ENCODE results near the gene LGALS12. TPM values are rescaled to one million over a fixed set of nuclear protein-coding genes. Genes with fewer than 3 reads are reported as not detected.

The LGALS12 gene, protein sequence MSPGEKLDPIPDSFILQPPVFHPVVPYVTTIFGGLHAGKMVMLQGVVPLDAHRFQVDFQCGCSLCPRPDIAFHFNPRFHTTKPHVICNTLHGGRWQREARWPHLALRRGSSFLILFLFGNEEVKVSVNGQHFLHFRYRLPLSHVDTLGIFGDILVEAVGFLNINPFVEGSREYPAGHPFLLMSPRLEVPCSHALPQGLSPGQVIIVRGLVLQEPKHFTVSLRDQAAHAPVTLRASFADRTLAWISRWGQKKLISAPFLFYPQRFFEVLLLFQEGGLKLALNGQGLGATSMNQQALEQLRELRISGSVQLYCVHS
- under 1 TPM in 1 of 2 donors, not detected in 1; 0.59 TPM for total RNA-seq

DNA sequence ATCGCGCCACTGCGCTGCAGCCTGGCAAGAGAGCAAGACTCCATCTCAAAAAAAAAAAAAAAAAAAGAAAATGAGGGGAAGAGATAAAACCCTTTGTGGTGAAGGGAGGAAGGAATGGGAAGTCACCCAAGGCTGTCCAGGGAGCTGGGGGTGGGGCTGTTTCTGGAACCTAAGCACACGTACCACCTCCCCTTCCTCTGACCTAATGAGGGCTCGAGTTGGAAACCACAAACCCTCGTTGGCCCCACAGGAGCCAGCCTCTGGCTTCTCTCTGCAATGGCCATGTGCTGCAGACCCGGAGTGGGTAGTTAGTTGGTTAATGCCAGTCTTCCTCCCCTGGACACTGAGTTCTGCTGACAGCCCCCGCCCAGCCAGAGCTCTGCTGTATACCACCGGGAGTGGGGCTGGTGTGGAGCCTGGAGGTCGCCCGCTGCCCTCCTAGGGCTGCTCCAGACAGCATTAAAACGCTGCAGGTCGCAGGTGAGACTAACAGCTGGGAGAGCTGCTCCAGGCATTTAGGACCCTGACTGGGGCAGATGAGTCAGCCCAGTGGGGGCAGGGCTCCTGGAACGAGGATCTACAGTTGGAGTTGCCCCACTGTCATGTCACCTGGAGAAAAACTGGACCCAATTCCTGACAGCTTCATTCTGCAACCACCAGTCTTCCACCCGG lies at the start of gene LGALS12:
TSS of gene LGALS12 (plus strand) at position 228 of the 672 bp plus-strand sequence. CDS start at position 603, 375 bp downstream.
- ATAC-seq (peak; percentile 27 to 43), DNase-seq (ENCODE audit: low spot score) (no peak)
- Mint-ChIP-seq H3K4me3 (peak within 1 kb of the TSS; percentile 40), H3K27me3 (no peaks in the 10 kb centered on the region), H3K9me3 (no peaks in the 10 kb centered on the region), H3K4me1 (ENCODE audit: low read depth in 2 of 2) (peaks cover 0 to 16% of the 10 kb centered on the region in 2 donors), H3K36me3 (no peaks in the 10 kb centered on the region), H3K27ac (peak within 1 kb of the TSS in 1 of 2 donors; percentile 66)

GRCh38 chr11:63459586-63459985 lies 46.3 kb upstream of the LGALS12 start:
- no peak overlapping the region for H3K27ac Mint-ChIP-seq

DNA sequence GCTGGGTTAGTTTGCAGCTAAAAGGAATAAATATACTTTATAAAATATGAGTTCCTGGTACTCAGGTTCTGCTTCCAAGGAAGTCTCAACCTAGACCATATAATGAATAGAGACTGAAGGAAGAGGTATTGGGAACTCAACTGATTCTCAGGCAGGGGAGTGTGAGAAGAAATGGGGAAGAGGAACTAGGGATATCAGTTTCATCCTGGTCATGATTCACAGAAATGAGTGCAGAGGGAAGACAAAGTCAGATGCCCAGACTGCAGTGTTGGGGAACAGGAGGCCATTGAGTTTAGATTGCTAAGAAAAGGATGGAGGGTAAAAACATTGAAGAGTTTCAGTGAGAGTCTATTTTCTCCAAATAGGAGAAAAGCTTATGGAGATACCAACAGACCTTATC lies 43.7 kb upstream of the LGALS12 start:
- Mint-ChIP-seq H3K4me1 (ENCODE audit: low read depth in 2 of 2) (no peaks in the 10 kb centered on the region), H3K36me3 (no peaks in the 10 kb centered on the region), H3K27me3 (peaks cover 0 to 12% of the 10 kb centered on the region in 2 donors), H3K9me3 (no peaks in the 10 kb centered on the region), H3K27ac (no peak overlapping the region), H3K4me3 (no peak overlapping the region)
- no peak for ATAC-seq
- DNase-seq (ENCODE audit: low spot score), result no peak

More at GRCh38 chr11:63459586-63459985, 46.3 kb upstream of the LGALS12 start:
- Mint-ChIP-seq H3K36me3 (no peaks in the 10 kb centered on the region), H3K4me3 (no peak overlapping the region), H3K4me1 (ENCODE audit: low read depth in 2 of 2) (no peaks in the 10 kb centered on the region), H3K27me3 (peaks cover 0 to 9% of the 10 kb centered on the region in 2 donors), H3K9me3 (no peaks in the 10 kb centered on the region)
- ATAC-seq (no peak), DNase-seq (ENCODE audit: low spot score) (no peak)

GRCh38 chr11:63470311-63470710 lies 35.6 kb upstream of the LGALS12 start:
- no peak for DNase-seq (ENCODE audit: low spot score)
- Mint-ChIP-seq H3K9me3 (peaks cover 5% of the 10 kb centered on the region), H3K36me3 (no peaks in the 10 kb centered on the region), H3K4me1 (ENCODE audit: low read depth in 2 of 2) (no peaks in the 10 kb centered on the region), H3K27me3 (peaks cover 8 to 19% of the 10 kb centered on the region in 2 donors), H3K27ac (no peak overlapping the region), H3K4me3 (no peak overlapping the region)
- ATAC-seq, result no peak

DNA sequence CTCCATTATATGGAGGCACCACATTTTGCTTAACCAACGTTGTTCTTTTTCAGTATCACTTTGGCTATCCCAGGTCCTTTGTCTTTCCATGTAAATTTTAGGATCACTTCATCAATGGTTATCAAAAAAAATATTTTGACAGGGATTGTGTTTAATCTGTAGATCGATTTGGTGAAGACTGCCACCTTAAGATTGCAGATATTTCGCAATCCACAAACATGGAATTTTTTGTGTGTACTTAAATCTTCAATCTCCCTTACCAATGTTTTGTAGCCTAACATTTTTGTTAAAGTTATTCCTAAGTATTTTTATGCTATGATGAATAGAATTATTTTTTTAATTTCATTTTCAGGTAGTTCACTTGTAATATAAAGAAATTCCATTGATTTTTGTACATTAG lies 33.5 kb upstream of the LGALS12 start:
- ATAC-seq (no peak), DNase-seq (ENCODE audit: low spot score) (no peak)
- Mint-ChIP-seq H3K9me3 (peaks cover 5% of the 10 kb centered on the region), H3K4me3 (no peak overlapping the region), H3K4me1 (ENCODE audit: low read depth in 2 of 2) (no peaks in the 10 kb centered on the region), H3K27ac (no peak overlapping the region), H3K36me3 (peaks cover 9% of the 10 kb centered on the region), H3K27me3 (peaks cover 19 to 32% of the 10 kb centered on the region in 2 donors)

- Mint-ChIP-seq H3K27ac (no peak overlapping the region), H3K4me1 (ENCODE audit: low read depth in 2 of 2) (no peaks in the 10 kb centered on the region), H3K9me3 (no peaks in the 10 kb centered on the region), H3K4me3 (no peak overlapping the region), H3K36me3 (peaks cover 9% of the 10 kb centered on the region), H3K27me3 (peaks cover 19 to 29% of the 10 kb centered on the region in 2 donors)
- DNase-seq (ENCODE audit: low spot score) (no peak), ATAC-seq (no peak)
Observed at GRCh38 chr11:63476618-63477017, 29.3 kb upstream of the LGALS12 start.

DNA sequence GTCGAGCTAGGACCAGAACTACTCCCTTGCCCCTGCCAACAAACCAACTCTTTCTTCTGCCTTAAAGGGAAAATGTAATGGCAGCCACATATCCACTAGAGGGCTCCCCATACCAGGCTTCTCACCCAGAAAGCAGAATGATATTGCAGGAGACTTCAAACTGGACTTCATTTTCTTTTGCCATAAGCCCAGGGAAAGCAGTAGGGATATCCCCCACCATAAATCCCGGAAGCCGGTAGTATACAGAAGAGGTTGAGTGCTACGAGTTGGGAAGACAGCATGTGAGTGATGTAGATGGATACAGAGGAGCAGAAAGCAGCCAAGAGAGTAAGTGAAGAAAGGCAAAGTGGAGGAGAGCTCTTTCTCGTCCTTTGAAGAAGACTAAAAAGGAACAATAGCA lies 27.0 kb upstream of the LGALS12 start:
- peaks cover 17 to 32% of the 10 kb centered on the region in 2 donors for H3K27me3 Mint-ChIP-seq
- H3K4me1 Mint-ChIP-seq (ENCODE audit: low read depth in 2 of 2), result no peaks in the 10 kb centered on the region
- peaks cover 11% of the 10 kb centered on the region for H3K36me3 Mint-ChIP-seq
- DNase-seq (ENCODE audit: low spot score) (peak; percentile 76), ATAC-seq (peak; percentile 73 to 82)
- no peak overlapping the region for H3K4me3 Mint-ChIP-seq
- H3K9me3 Mint-ChIP-seq, result peaks cover 3% of the 10 kb centered on the region
- H3K27ac Mint-ChIP-seq, result no peak overlapping the region

DNA sequence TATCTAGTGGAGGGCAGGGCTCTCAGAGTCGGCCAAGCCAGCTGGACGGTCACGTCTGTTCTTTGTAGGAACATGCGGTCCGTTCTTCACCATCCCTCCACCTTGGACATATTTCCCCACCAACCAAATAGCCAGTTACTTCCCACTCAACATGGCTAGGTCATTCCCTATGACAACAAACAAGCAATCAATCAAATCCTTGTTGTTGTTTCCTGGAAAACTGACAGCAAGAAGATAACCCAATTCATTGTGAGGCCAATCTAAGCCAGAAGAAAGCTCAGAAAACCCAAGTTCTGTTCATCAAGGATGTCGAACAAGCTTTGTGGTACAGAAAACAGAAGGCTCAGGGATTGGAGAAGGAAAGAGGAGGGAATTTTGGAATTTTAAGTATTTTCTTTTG lies 25.8 kb upstream of the LGALS12 start:
- DNase-seq (ENCODE audit: low spot score) (no peak), ATAC-seq (no peak)
- no peak overlapping the region for H3K27ac Mint-ChIP-seq
- no peaks in the 10 kb centered on the region for H3K4me1 Mint-ChIP-seq (ENCODE audit: low read depth in 2 of 2)
- H3K36me3 Mint-ChIP-seq, result peaks cover 21% of the 10 kb centered on the region
- no peak overlapping the region for H3K4me3 Mint-ChIP-seq
- H3K27me3 Mint-ChIP-seq, result peaks cover 14 to 34% of the 10 kb centered on the region in 2 donors
- H3K9me3 Mint-ChIP-seq, result peaks cover 5% of the 10 kb centered on the region

GRCh38 chr11:63485777-63486176 lies 20.1 kb upstream of the LGALS12 start:
- ATAC-seq (no peak), DNase-seq (ENCODE audit: low spot score) (no peak)
- Mint-ChIP-seq H3K9me3 (peaks cover 6% of the 10 kb centered on the region), H3K27me3 (peaks cover 3 to 16% of the 10 kb centered on the region in 2 donors), H3K4me1 (ENCODE audit: low read depth in 2 of 2) (peaks cover 0 to 2% of the 10 kb centered on the region in 2 donors), H3K27ac (no peak overlapping the region), H3K36me3 (peaks cover 18% of the 10 kb centered on the region), H3K4me3 (no peak overlapping the region)

DNA sequence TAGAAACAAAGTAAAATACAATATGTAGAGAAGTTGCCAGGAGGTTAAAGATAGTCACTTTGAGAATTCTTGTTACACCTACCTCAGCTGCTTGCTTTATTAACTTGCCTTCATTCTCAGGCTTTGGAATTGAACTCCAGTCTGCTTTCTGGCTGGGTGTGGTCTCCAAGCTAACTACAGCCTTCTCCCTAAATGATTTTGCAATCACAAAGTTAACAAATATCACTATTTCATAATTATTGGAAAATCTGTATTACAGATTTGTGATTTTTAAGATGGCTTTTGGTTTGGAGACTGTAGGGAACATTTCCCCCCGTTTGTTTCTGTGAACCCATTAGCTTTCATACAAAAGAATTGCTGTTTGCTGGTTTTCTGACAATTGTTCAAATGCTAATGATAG lies 17.1 kb upstream of the LGALS12 start:
- no peak overlapping the region for H3K4me3 Mint-ChIP-seq
- H3K4me1 Mint-ChIP-seq (ENCODE audit: low read depth in 2 of 2), result peaks cover 6 to 16% of the 10 kb centered on the region in 2 donors
- H3K27me3 Mint-ChIP-seq, result peaks cover 5 to 28% of the 10 kb centered on the region in 2 donors
- peaks cover 18% of the 10 kb centered on the region for H3K36me3 Mint-ChIP-seq
- H3K9me3 Mint-ChIP-seq, result peaks cover 3% of the 10 kb centered on the region
- DNase-seq (ENCODE audit: low spot score) (no peak), ATAC-seq (no peak)
- H3K27ac Mint-ChIP-seq, result no peak overlapping the region

DNA sequence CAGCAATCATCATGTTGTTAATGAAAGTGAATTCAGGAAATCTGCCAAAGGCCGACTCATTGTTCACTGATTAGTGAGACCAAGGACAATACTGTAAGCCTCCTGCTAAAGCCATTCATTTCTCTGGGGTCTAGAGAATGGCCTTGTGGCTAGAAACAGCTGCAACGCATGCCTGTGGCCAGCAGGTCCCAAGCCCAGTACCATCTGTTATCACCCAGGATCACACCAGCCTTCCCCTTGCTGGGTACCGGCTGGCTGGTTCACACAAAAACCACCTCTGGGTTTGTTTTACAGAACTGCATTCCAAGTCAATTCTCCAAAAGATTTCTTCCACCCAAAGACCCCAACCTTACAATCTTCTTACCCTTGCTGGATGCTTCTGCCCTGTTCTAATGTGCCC lies 16.0 kb upstream of the LGALS12 start:
- Mint-ChIP-seq H3K36me3 (peaks cover 8% of the 10 kb centered on the region), H3K27me3 (peaks cover 12 to 20% of the 10 kb centered on the region in 2 donors), H3K27ac (no peak overlapping the region), H3K4me3 (peak overlapping the region; percentile 73), H3K4me1 (ENCODE audit: low read depth in 2 of 2) (peaks cover 6 to 16% of the 10 kb centered on the region in 2 donors), H3K9me3 (peaks cover 2% of the 10 kb centered on the region)
- DNase-seq (ENCODE audit: low spot score) (no peak), ATAC-seq (no peak)

- H3K4me1 Mint-ChIP-seq (ENCODE audit: low read depth in 2 of 2), result peaks cover 6 to 16% of the 10 kb centered on the region in 2 donors
- DNase-seq (ENCODE audit: low spot score), result peak; percentile 63
- peak within 1 kb of the TSS; percentile 73 for H3K4me3 Mint-ChIP-seq
- no peaks in the 10 kb centered on the region for H3K9me3 Mint-ChIP-seq
- peaks cover under 1% of the 10 kb centered on the region for H3K36me3 Mint-ChIP-seq
- peaks cover 12 to 17% of the 10 kb centered on the region in 2 donors for H3K27me3 Mint-ChIP-seq
- H3K27ac Mint-ChIP-seq, result peak within 1 kb of the TSS in 1 of 2 donors; percentile 16
- ATAC-seq, result peak; percentile 67 to 84
Observed at GRCh38 chr11:63490551-63491239, 15.2 kb upstream of the LGALS12 start, which contains the start of gene PLAAT5. Gene PLAAT5, minus strand, starts transcription at chr11:63491167. Its CDS starts 133 bp downstream, at chr11:63491034.

- peaks cover 13 to 17% of the 10 kb centered on the region in 2 donors for H3K27me3 Mint-ChIP-seq
- H3K36me3 Mint-ChIP-seq, result no peaks in the 10 kb centered on the region
- peaks cover 6 to 16% of the 10 kb centered on the region in 2 donors for H3K4me1 Mint-ChIP-seq (ENCODE audit: low read depth in 2 of 2)
- peak overlapping the region; percentile 73 for H3K4me3 Mint-ChIP-seq
- H3K27ac Mint-ChIP-seq, result no peak overlapping the region
- ATAC-seq, result no peak
- H3K9me3 Mint-ChIP-seq, result no peaks in the 10 kb centered on the region
- DNase-seq (ENCODE audit: low spot score), result no peak
Observed at GRCh38 chr11:63491240-63491587, 14.7 kb upstream of the LGALS12 start.
